ENCODE data around the gene CFAP161.

Gene CFAP161

GRCh38 chr15:81185631-81186295, 51.7 kb downstream of the CFAP161 start:
- no peak for DNase-seq

GRCh38 chr15:81188354-81188753, 54.3 kb downstream of the CFAP161 start:
- DNase-seq: no peak

- DNase-seq: no peak
These were observed 55.7 kb downstream of the CFAP161 start for GRCh38 chr15:81189583-81190283.

GRCh38 chr15:81190922-81191507, 56.9 kb downstream of the CFAP161 start:
- DNase-seq: no peak

GRCh38 chr15:81191701-81192100, 57.6 kb downstream of the CFAP161 start:
- no peak for DNase-seq

- DNase-seq: no peak
These were observed 60.7 kb downstream of the CFAP161 start for GRCh38 chr15:81194723-81195122.

GRCh38 chr15:81195339-81195864, 61.3 kb downstream of the CFAP161 start:
- peak; percentile 30 for DNase-seq

- no peak for DNase-seq
These were observed 62.6 kb downstream of the CFAP161 start, which contains the start of gene IL16 for GRCh38 chr15:81196576-81197254. Gene IL16 (plus strand): TSS chr15:81196879. CDS start chr15:81225400, 28,521 bp downstream.

GRCh38 chr15:81197255-81197630, 63.2 kb downstream of the CFAP161 start:
- no peak for DNase-seq

GRCh38 chr15:81197688-81198281, 63.7 kb downstream of the CFAP161 start:
- DNase-seq: no peak
